ENCODE data around the gene SLC7A6OS.
"Not testable (repeated sequence)": the region's sequence is repeated elsewhere in the genome, so short reads cannot be mapped to it uniquely, and the experiment has no call there.

The SLC7A6OS gene

GRCh38 chr16:68297908-68298307, 12.8 kb downstream of the SLC7A6OS start:
- no peak for DNase-seq

- no peak for DNase-seq
These were observed 14.1 kb downstream of the SLC7A6OS start for GRCh38 chr16:68296693-68297092.

- no peak for DNase-seq
These were observed 14.5 kb downstream of the SLC7A6OS start for GRCh38 chr16:68296291-68296690.

- no peak for DNase-seq
These were observed 18.3 kb downstream of the SLC7A6OS start for GRCh38 chr16:68292425-68292824.

GRCh38 chr16:68291227-68291626, 19.5 kb downstream of the SLC7A6OS start:
- no peak for DNase-seq

GRCh38 chr16:68290450-68290849, 20.3 kb downstream of the SLC7A6OS start:
- DNase-seq = no peak

GRCh38 chr16:68289621-68290329, 21.0 kb downstream of the SLC7A6OS start:
- no peak for DNase-seq

GRCh38 chr16:68289202-68289601, 21.5 kb downstream of the SLC7A6OS start:
- no peak for DNase-seq

- not testable (repeated sequence) for DNase-seq
These were observed 21.9 kb downstream of the SLC7A6OS start for GRCh38 chr16:68288796-68289195.

- no peak for DNase-seq
These were observed 22.5 kb downstream of the SLC7A6OS start for GRCh38 chr16:68288252-68288650.

GRCh38 chr16:68287276-68288251, 23.2 kb downstream of the SLC7A6OS start:
- no peak for DNase-seq

- DNase-seq = no peak
These were observed 24.3 kb downstream of the SLC7A6OS start for GRCh38 chr16:68286153-68287074.

GRCh38 chr16:68285683-68286082, 25.1 kb downstream of the SLC7A6OS start:
- DNase-seq = no peak

- no peak for DNase-seq
These were observed 25.9 kb downstream of the SLC7A6OS start for GRCh38 chr16:68284847-68285246.

GRCh38 chr16:68283801-68284598, 26.7 kb downstream of the SLC7A6OS start:
- no peak for DNase-seq

GRCh38 chr16:68283346-68283745, 27.4 kb downstream of the SLC7A6OS start:
- DNase-seq = no peak

GRCh38 chr16:68282064-68282452, 28.7 kb downstream of the SLC7A6OS start:
- no peak for DNase-seq

- no peak for DNase-seq
These were observed 29.2 kb downstream of the SLC7A6OS start for GRCh38 chr16:68281368-68282063.

GRCh38 chr16:68279726-68280558, 30.8 kb downstream of the SLC7A6OS start:
- no peak for DNase-seq

- DNase-seq = no peak
These were observed 34.5 kb downstream of the SLC7A6OS start for GRCh38 chr16:68276223-68276622.

Data from 8988T (cell line).